Sigmoid colon (tissue), 4 donors: ENCODE measurements around the gene SDK1.

Experiments
- POLR2A ChIP-seq, 2 donors: fragments of 450-650 bp; IDR thresholded peaks; one replicate each; pipeline ENCODE4 v1.6.1; 2016; ENCODE audit warnings: antibody characterized with exemption in 2 of 2, mild to moderate bottlenecking in 2 of 2, moderate library complexity in 2 of 2
- POLR2AphosphoS5 ChIP-seq, 4 donors: sonication (generic); formaldehyde crosslinking; IDR thresholded peaks; one replicate each; pipeline ENCODE4 v1.6.1; 2017; ENCODE audit warnings: antibody characterized with exemption in 4 of 4
- TF ChIP-seq, protein P1 (sequence below), 4 experiments: fragments of 450-650 bp in 3 of 4; fragments of 200-600 bp in 1 of 4; IDR thresholded peaks; one replicate each; pipeline ENCODE4 v1.5.1; 2016 to 2019; ENCODE audit warnings: antibody characterized with exemption in 4 of 4, mild to moderate bottlenecking in 3 of 4, moderate library complexity in 2 of 4

GRCh38 chr7:3892686-3893085 is 591.6 kb downstream of the SDK1 start:
- TF ChIP-seq, protein P1, sequence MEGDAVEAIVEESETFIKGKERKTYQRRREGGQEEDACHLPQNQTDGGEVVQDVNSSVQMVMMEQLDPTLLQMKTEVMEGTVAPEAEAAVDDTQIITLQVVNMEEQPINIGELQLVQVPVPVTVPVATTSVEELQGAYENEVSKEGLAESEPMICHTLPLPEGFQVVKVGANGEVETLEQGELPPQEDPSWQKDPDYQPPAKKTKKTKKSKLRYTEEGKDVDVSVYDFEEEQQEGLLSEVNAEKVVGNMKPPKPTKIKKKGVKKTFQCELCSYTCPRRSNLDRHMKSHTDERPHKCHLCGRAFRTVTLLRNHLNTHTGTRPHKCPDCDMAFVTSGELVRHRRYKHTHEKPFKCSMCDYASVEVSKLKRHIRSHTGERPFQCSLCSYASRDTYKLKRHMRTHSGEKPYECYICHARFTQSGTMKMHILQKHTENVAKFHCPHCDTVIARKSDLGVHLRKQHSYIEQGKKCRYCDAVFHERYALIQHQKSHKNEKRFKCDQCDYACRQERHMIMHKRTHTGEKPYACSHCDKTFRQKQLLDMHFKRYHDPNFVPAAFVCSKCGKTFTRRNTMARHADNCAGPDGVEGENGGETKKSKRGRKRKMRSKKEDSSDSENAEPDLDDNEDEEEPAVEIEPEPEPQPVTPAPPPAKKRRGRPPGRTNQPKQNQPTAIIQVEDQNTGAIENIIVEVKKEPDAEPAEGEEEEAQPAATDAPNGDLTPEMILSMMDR (IDR thresholded peaks at IDR 0.05), result no peak
- TF ChIP-seq POLR2AphosphoS5 (IDR thresholded peaks at IDR 0.05) (no peak), POLR2A (IDR thresholded peaks at IDR 0.05) (no peak)
